HEK293 (cell line): ENCODE results near the gene NPDC1.

ENCODE experiments used
- CTCF ChIA-PET: fragments of 350-600 bp; formaldehyde crosslinking; extraction: SDS; loops from one replicate; lab custom pipeline; 2021; ENCODE audit warnings: antibody characterized with exemption; lab: Yijun Ruan, JAX
- POLR2A ChIA-PET: fragments of 300-600 bp; formaldehyde crosslinking; extraction: SDS; loops from one replicate; lab custom pipeline; 2020; ENCODE audit warnings: antibody characterized with exemption, inconsistent platforms; lab: Yijun Ruan, JAX
- H3K27ac ChIP-seq: fragments of 200-500 bp; sonication (Bioruptor generic); 2 replicates; pipeline ENCODE4 v1.5.1; 2014; ENCODE audit warnings: low read depth, low read length, control low read depth, inconsistent platforms; ENCODE audit errors: extremely low read depth
- H3K36me3 ChIP-seq, 2 experiments: fragments of 200-500 bp in 1 of 2; sonication (Bioruptor generic) in 1 of 2; 1 replicate in 1 of 2; 2 replicates in 1 of 2; pipeline ENCODE4 v1.5.1; 2014 to 2017; ENCODE audit warnings: inconsistent platforms in 2 of 2, low read length in 2 of 2; ENCODE audit not compliant: control insufficient read depth in 2 of 2, insufficient read depth in 1 of 2
- H3K4me1 ChIP-seq: fragments of 200-500 bp; sonication (Bioruptor generic); 2 replicates; pipeline ENCODE4 v1.5.1; 2014; ENCODE audit warnings: mild to moderate bottlenecking, low read length, inconsistent platforms; ENCODE audit not compliant: control insufficient read depth, insufficient read depth
- H3K4me3 ChIP-seq: 2 replicates; pipeline ENCODE4 v1.5.1; 2011; ENCODE audit warnings: low read depth, mild to moderate bottlenecking, control low read depth, low read length, moderate library complexity
- H3K9me3 ChIP-seq: fragments of 200-500 bp; sonication (Bioruptor generic); 2 replicates; pipeline ENCODE4 v1.5.1; 2014; ENCODE audit warnings: low read depth, low read length, inconsistent platforms; ENCODE audit not compliant: control insufficient read depth, insufficient read depth
- GLI2 ChIP-seq: fragments of 450-650 bp; formaldehyde crosslinking; IDR thresholded peaks from 2 replicates; pipeline ENCODE4; 2017; ENCODE audit warnings: missing biosample characterization, missing genetic modification characterization, low read depth, borderline replicate concordance
- GLIS1 ChIP-seq: fragments of 450-650 bp; formaldehyde crosslinking; IDR thresholded peaks from 2 replicates; pipeline ENCODE4 v1.5.1; 2016; ENCODE audit warnings: missing biosample characterization, missing genetic modification characterization
- IKZF3 ChIP-seq: fragments of 450-650 bp; IDR thresholded peaks from 2 replicates; pipeline ENCODE4 v1.5.0; 2018; ENCODE audit warnings: missing biosample characterization, mild to moderate bottlenecking, missing genetic modification characterization, moderate library complexity
- SP2 ChIP-seq: fragments of 450-650 bp; formaldehyde crosslinking; IDR thresholded peaks from 2 replicates; pipeline ENCODE4 v1.5.1; 2016; ENCODE audit warnings: missing biosample characterization, missing genetic modification characterization
- TSHZ1 ChIP-seq: fragments of 450-650 bp; formaldehyde crosslinking; IDR thresholded peaks from 2 replicates; pipeline ENCODE4 v1.5.1; 2016; ENCODE audit warnings: missing biosample characterization, missing genetic modification characterization, borderline replicate concordance
- WT1 ChIP-seq: fragments of 450-650 bp; formaldehyde crosslinking; IDR thresholded peaks from 2 replicates; pipeline ENCODE4 v1.5.1; 2016; ENCODE audit warnings: missing biosample characterization, missing genetic modification characterization
- YY1 ChIP-seq: fragments of 450-650 bp; formaldehyde crosslinking; IDR thresholded peaks from 2 replicates; pipeline ENCODE4 v1.5.1; 2018; ENCODE audit warnings: missing biosample characterization, missing genetic modification characterization
- ZNF37A ChIP-seq: fragments of 450-650 bp; IDR thresholded peaks from 2 replicates; pipeline ENCODE4 v1.5.1; 2018; ENCODE audit warnings: missing biosample characterization, missing genetic modification characterization
- ZNF391 ChIP-seq: fragments of 450-650 bp; formaldehyde crosslinking; IDR thresholded peaks from 2 replicates; pipeline ENCODE4 v1.5.1; 2016; ENCODE audit warnings: low read depth, missing biosample characterization, missing genetic modification characterization, borderline replicate concordance
- ZNF585B ChIP-seq: fragments of 450-650 bp; formaldehyde crosslinking; IDR thresholded peaks from 2 replicates; pipeline ENCODE4 v1.5.1; 2016; ENCODE audit warnings: missing biosample characterization, missing genetic modification characterization
- ZNF621 ChIP-seq: fragments of 450-650 bp; formaldehyde crosslinking; IDR thresholded peaks from 2 replicates; pipeline ENCODE4 v1.5.1; 2017; ENCODE audit warnings: missing biosample characterization, missing genetic modification characterization
- ZNF626 ChIP-seq: fragments of 450-650 bp; sonication (Bioruptor Pico); formaldehyde crosslinking; IDR thresholded peaks from 2 replicates; pipeline ENCODE4 v1.5.1; 2018; ENCODE audit warnings: missing biosample characterization, missing genetic modification characterization, inconsistent platforms
- ZNF704 ChIP-seq: fragments of 450-650 bp; formaldehyde crosslinking; IDR thresholded peaks from 2 replicates; pipeline ENCODE4 v1.5.1; 2016; ENCODE audit warnings: missing biosample characterization, missing genetic modification characterization
- ZSCAN18 ChIP-seq: fragments of 450-650 bp; formaldehyde crosslinking; IDR thresholded peaks from 2 replicates; pipeline ENCODE4 v1.5.1; 2016; ENCODE audit warnings: missing biosample characterization, missing genetic modification characterization
- TF ChIP-seq, protein P1 (sequence below): fragments of 450-650 bp; formaldehyde crosslinking; optimal IDR thresholded peaks from 2 replicates; pipeline ENCODE3; 2016; ENCODE audit warnings: missing biosample characterization, mild to moderate bottlenecking, missing genetic modification characterization
- TF ChIP-seq, protein P2 (sequence below): fragments of 450-650 bp; formaldehyde crosslinking; IDR thresholded peaks from 2 replicates; pipeline ENCODE4 v1.5.1; 2016; ENCODE audit warnings: missing biosample characterization, missing genetic modification characterization

Gene NPDC1

GRCh38 chr9:137007816-137008270, 38.1 kb downstream of the NPDC1 start:
- Histone ChIP-seq H3K9me3 (no peaks in the 10 kb centered on the region), H3K4me1 (peaks cover 3% of the 10 kb centered on the region; the same call in 1 of the 2 replicates), H3K36me3 (peaks cover 0 to 17% of the 10 kb centered on the region in 2 experiments; a peak in 1 of 3 replicates), H3K4me3 (no peak overlapping the region), H3K27ac (no peak overlapping the region)
- CTCF ChIA-PET, result interaction anchor here (1.2 to 2.1 kb wide), 2 partner anchors 21 to 39 kb away, joined by 3 to 10 read pairs; no protein-coding TSS in a partner anchor
- TF ChIP-seq ZNF626 (tag by site-specific recombination) (no peak), GLIS1 (tag by site-specific recombination) (no peak), ZNF621 (tag by site-specific recombination) (no peak), TSHZ1 (tag by site-specific recombination) (no peak), IKZF3 (no peak), SP2 (no peak), ZSCAN18 (tag by site-specific recombination) (no peak), GLI2 (tag by site-specific recombination) (no peak), YY1 (tag by site-specific recombination) (no peak), ZNF391 (tag by site-specific recombination) (no peak), ZNF37A (no peak), ZNF704 (no peak), ZNF585B (tag by site-specific recombination) (no peak), WT1 (no peak)
- TF ChIP-seq, protein P1, sequence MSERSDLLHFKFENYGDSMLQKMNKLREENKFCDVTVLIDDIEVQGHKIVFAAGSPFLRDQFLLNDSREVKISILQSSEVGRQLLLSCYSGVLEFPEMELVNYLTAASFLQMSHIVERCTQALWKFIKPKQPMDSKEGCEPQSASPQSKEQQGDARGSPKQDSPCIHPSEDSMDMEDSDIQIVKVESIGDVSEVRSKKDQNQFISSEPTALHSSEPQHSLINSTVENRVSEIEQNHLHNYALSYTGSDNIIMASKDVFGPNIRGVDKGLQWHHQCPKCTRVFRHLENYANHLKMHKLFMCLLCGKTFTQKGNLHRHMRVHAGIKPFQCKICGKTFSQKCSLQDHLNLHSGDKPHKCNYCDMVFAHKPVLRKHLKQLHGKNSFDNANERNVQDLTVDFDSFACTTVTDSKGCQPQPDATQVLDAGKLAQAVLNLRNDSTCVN (tag by site-specific recombination), result no peak
- TF ChIP-seq, protein P2, sequence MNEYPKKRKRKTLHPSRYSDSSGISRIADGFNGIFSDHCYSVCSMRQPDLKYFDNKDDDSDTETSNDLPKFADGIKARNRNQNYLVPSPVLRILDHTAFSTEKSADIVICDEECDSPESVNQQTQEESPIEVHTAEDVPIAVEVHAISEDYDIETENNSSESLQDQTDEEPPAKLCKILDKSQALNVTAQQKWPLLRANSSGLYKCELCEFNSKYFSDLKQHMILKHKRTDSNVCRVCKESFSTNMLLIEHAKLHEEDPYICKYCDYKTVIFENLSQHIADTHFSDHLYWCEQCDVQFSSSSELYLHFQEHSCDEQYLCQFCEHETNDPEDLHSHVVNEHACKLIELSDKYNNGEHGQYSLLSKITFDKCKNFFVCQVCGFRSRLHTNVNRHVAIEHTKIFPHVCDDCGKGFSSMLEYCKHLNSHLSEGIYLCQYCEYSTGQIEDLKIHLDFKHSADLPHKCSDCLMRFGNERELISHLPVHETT (tag by site-specific recombination), result no peak
- POLR2A ChIA-PET, result interaction anchor here (1.3 kb wide), 1 partner anchor 16 kb away, joined by 3 read pairs; no protein-coding TSS in a partner anchor
